Measurements from ENCODE around the gene ITPR3.

DNA sequence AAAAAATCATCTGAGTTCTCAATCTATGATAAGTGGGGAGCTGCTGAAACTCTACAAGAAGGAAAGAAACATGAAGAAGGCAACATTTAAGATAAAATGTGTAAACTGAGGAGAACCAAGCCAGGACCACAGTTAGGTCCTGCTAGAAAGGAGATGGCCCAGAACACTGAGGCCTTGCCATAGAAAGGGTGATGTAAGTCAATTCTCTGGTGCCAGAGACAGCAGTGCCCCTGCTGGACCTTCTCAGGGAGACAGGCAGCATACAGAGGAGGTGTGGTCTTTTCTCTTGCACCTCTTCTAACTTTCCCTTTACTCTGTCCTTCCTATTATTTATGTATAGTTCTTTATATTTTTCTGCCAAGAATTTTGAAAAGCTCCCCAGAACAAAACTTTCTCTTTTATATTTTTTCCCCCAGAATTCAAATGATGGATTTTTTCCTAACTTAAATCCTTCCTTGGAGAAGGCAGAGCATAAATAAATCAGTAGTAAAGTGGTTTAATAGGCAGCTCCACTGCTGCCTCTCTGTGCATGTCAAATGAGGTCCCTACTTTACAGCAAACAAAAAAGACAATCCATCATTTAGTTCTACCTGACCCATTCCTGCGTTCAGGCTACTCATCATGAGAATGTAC lies 81.3 kb downstream of the ITPR3 start:
- peak; percentile 81 for TF ChIP-seq CTCF (conservative IDR thresholded peaks at IDR 0.05)
- no peak for TF ChIP-seq ZFX (IDR thresholded peaks at IDR 0.05)

Data from C4-2B (cell line).